OCI-M2 (cell line): ENCODE measurements around the gene FFAR1.
"Not testable (repeated sequence)": the region's sequence is repeated elsewhere in the genome, so short reads cannot be mapped to it uniquely, and the experiment has no call there.

ENCODE experiments used
- DNase-seq: peaks from one replicate; lab custom pipeline; 2025; ENCODE audit not compliant: unreplicated experiment; lab: John Stamatoyannopoulos, UW

FFAR1 gene

GRCh38 chr19:35359395-35359794 lies 11.7 kb downstream of the FFAR1 start:
- not testable (repeated sequence) for DNase-seq

- not testable (repeated sequence) for DNase-seq
These were observed 12.4 kb downstream of the FFAR1 start for GRCh38 chr19:35360081-35360480.

GRCh38 chr19:35360880-35361420 lies 13.2 kb downstream of the FFAR1 start:
- DNase-seq, result no peak

DNA sequence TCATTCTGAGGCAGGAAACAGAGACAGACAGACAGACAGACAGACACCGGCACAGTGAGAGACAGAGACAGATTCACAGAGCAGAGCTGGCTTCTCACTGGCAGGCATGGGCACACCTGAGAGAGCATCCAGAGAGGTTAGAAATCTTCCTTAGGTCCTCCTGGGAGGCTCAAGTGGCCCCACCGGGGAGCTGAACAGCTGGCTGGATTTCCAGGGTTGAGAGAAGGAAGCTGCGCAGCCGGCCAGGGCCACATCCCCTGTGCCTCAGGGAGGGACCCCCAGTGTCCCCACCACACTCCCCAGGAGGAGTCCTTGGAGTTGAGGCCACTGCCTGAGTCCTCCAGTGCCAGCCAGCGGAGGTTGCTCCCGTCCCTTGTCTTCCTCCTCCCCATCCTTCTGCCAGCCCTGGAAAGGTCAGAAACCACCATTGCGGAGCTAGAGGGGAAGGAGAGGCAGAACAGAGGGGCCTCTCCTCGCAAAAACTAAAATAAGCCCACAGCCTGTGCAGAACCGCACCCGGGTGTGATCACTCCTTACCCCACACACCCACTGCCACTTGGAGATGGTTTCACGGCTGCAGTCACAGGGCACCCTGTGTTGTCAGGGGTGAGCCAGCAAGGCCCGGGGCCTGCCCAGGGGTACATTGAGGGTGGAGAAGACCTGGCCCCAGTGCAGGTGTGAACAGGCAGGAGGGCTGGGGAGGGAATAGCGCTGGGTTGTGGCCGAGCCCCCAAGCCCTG lies 14.7 kb downstream of the FFAR1 start:
- no peak for DNase-seq

GRCh38 chr19:35363001-35363590 lies 15.4 kb downstream of the FFAR1 start:
- no peak for DNase-seq

DNA sequence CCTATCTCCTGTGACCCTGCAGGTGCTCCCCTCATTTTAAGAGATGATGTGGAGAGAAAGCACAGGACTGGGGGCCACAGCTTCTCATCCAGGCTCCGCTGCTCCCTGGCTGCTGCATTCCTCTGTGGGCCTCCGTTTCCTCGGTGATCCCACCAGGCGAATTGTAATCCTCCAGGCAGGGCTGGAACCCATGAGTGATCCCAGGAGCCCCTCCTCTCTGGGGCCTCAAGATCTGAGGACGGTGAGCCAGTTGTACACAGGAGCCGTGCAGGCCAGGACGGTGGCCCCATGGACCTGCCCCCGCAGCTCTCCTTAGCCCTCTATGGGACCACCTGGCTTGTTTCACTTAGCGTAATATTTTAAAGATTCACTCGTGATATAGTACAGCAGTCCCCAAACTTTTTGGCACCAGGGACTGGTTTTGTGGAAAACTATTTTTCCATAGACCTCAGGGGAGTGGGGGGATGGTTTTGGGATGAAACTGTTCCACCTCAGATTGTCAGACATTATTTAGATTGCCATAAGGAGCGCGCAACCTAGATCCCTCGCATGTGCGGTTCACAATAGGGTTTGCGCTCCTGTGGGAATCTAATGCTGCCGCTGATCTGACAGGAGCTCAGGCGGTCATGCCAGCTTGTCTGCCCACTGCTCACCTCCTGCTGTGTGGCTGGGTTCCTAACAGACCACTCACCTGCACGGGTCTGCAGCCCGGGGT lies 16.2 kb downstream of the FFAR1 start:
- DNase-seq, result no peak

DNA sequence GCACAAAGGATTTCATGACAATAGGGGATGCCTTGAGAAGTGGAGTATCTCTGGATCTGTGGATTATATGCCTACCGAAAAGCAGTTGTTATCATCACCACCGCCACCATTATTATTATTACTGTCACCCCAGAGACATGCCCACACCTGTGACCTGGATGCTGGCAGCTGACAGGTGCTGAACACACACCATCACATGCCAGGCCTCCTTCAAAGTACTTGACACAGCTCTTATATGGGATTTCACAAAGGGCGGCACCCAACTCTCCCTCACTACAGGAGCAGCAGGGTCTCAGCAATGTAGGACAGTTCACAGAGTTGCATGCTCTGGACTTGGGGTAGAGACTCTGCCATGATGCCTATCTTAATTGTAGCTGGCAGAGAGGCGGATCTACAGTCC lies 17.6 kb downstream of the FFAR1 start:
- DNase-seq, result no peak

- no peak for DNase-seq
These were observed 20.7 kb downstream of the FFAR1 start for GRCh38 chr19:35368378-35368777.

- DNase-seq, result no peak
These were observed 21.8 kb downstream of the FFAR1 start for GRCh38 chr19:35369522-35369921.

GRCh38 chr19:35370722-35371121 lies 23.0 kb downstream of the FFAR1 start, which contains the start of gene GPR42:
GPR42 (plus strand) TSS chr19:35371068; CDS start chr19:35371360, 292 bp downstream.
- no peak for DNase-seq

DNA sequence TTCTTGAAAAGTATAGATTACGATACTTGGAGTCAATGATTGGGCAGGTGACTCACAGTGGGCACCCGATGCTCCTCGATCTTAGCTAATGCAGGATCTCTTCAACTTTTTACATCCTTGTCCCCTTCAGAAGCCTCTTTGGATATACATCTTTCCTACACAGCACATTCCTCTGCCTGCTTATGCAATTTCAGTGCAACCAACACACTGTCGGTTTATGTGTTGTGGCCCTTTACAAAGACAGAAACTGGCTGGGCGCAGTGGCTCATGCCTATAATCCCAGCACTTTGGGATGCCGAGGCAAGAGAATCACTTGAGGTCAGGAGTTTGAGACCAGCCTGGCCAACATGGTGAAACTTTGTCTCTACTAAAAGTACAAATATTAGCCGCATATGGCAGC lies 25.8 kb downstream of the FFAR1 start:
- DNase-seq, result no peak

DNA sequence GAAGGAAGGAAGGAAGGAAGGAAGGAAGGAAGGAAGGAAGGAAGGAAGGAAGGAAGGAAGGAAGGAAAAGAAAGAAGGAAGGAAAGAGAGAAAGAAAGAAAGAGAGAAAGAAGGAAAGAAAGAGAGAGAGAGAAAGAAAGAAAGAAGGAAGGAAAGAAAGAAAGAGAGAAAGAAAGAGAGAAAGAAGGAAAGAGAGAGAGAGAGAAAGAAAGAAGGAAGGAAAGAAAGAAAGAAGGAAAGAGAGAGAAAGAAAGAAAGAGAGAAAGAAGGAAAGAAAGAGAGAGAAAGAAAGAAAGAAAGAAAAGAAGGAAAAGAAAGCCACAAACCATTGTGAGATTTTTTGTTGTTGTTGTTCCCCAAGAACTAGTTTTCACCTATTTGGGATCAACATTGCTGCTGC lies 26.3 kb downstream of the FFAR1 start:
- not testable (repeated sequence) for DNase-seq

DNA sequence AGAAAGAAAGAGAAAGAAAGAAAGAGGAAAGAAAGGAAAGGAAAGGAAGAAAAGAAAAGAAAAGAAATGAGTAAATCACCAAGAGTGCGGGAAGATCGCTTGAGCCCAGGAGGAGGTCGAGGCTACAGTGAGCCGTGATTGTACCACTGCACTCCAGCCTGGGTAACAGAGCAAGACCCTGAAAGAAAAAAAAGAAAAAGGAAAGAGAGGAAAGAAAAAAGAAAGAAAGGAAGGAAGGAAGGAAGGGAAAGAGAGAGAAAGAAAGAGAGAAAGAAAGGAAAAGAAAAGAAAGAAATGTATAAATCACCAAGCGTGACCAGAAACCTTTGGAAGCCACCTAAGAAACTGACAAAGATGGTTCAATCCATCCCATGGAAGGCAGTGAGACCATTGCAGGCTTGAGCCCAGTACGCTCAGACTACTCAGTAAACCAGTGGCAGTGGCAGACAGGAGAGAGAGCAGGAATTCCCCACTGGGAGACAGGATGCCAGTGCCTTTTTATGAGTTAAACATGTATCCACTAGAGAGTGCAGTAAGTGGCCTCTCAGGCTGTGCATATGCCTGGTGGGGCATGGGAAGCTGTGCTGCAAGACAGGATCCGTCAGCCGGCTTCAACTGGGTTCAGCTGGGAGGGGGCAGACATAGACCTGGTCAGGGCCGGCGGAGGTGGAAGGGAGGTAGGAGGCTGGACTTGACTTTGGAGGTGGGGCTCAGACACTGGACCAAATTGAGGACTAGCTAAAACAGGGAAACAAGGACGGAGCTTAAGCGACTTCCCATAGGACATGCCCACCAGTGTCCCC lies 28.0 kb downstream of the FFAR1 start:
- no peak for DNase-seq

GRCh38 chr19:35377656-35378055 lies 30.0 kb downstream of the FFAR1 start:
- DNase-seq, result no peak

DNA sequence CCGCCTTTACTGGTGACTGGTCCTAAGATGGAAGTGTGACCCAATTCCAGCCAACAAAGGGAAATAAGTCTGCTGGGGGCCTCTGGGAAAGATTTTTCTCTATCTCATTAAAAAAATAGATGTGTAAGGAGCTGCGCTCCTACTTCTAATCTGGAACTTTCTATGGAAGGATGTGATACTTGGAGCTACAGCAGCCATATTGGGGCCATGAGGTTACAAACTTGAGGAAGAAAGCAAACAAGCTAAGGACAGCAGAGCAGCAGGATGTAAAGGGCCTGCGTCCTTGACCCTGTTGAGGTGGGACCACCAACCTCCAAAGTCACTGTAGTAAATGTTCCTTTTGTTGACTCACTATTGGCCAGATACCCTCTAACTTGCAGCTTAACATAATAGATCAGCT lies 30.7 kb downstream of the FFAR1 start:
- no peak for DNase-seq

GRCh38 chr19:35379545-35379944 lies 31.8 kb downstream of the FFAR1 start:
- not testable (repeated sequence) for DNase-seq

DNA sequence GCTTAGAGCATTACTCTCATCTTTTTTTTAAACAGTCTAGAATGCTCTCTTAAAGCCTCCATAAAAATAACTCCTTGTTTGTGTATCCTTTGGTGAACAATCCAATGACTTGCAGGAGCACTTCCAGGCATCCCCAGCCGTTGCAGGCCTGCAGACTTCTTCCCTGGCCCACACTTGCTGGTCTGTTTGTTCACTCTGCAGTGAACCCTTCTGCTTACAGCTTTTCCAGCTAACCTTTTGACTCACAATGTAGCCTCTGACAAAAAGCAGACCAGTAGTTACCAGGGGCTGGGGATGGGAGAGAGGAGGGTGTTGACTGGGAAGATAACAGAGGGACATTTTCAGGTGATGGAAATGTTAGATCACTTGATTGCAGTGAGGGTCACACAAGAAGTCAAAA lies 32.3 kb downstream of the FFAR1 start:
- no peak for DNase-seq

DNA sequence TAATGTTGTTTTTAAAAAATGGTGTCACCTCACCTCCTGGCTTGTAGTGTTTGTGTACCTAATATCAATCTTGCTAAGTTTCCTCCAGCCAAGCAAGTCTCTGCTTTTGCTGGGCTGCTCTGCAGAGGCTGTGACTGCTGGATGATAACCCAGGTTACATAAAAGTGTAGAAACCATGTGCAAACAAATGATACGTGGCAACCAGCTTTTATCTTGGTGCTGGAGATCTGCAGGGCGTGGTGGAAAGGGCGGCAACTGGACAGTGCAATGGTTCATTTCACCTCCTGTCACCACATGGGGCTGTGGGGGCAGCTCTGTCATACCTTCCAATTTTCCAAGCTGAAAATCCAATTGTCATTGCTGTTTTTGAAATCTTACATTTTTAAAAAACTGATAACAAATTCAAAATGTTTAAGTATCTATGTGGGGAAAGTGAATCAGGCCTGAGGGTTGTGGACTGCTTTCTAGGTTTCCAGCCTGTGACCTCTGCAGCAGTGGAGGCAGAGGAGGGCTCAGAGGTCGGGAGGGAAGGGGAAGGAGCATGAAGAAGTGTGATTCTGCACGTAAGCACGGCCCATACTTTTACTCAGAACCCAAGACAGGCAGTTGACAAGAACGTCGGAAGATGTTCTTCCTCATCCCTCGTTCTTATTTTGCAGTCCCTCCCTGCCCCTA lies 32.9 kb downstream of the FFAR1 start:
- peak; percentile 39 for DNase-seq

DNA sequence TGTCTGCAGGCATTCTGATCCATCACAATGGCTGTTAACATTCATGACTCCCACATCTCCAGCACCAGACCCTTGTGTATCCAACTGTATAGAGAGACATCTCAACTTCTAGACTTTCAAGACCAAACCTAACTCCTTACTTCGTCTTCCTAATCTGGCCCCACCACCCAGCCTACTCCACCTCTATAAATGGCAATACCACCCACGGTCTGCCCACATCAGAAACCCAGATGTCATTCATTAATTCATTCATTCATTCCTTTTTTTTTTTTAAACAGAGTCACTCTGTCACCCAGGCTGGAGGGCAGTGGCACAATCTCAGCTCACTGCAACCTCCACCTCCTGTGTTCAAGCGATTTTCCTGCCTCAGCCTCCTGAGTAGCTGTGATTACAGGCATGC lies 33.6 kb downstream of the FFAR1 start:
- no peak for DNase-seq

GRCh38 chr19:35381926-35382325 lies 34.2 kb downstream of the FFAR1 start:
- no peak for DNase-seq
